HUES64 (cell line): ENCODE data around the gene RPN2.

Source experiments
- H3K27ac ChIP-seq: 2 replicates; pipeline ENCODE4 v1.7.0; 2013; ENCODE audit warnings: low read depth, low read length, inconsistent platforms
- H3K27me3 ChIP-seq: 2 replicates; pipeline ENCODE4 v1.6.1; 2013; ENCODE audit warnings: mild to moderate bottlenecking, low read length; ENCODE audit not compliant: insufficient read depth
- H3K36me3 ChIP-seq: 2 replicates; pipeline ENCODE4 v1.6.1; 2013; ENCODE audit warnings: mild to moderate bottlenecking, low read length; ENCODE audit not compliant: insufficient read depth
- H3K4me1 ChIP-seq: 2 replicates; pipeline ENCODE4 v1.6.1; 2013; ENCODE audit warnings: mild to moderate bottlenecking, low read length, moderate library complexity; ENCODE audit not compliant: insufficient read depth
- H3K4me3 ChIP-seq: 2 replicates; pipeline ENCODE4 v1.5.1; 2013; ENCODE audit warnings: mild to moderate bottlenecking, low read length, moderate library complexity
- H3K9ac ChIP-seq: 2 replicates; pipeline ENCODE4 v1.6.1; 2013; ENCODE audit warnings: mild to moderate bottlenecking, low read depth, low read length
- H3K9me3 ChIP-seq: 2 replicates; pipeline ENCODE4 v1.6.1; 2013; ENCODE audit warnings: low read depth, low read length; ENCODE audit not compliant: insufficient read depth
- WGBS: fragments of 150-250, 120-280 bp; methylation state at CpG from one replicate; pipeline ENCODE4 v1.1.7; 2013; ENCODE audit warnings: missing lambda C conversion rate; 5-methylcytosine and 5-hydroxymethylcytosine counted together

Gene RPN2

DNA sequence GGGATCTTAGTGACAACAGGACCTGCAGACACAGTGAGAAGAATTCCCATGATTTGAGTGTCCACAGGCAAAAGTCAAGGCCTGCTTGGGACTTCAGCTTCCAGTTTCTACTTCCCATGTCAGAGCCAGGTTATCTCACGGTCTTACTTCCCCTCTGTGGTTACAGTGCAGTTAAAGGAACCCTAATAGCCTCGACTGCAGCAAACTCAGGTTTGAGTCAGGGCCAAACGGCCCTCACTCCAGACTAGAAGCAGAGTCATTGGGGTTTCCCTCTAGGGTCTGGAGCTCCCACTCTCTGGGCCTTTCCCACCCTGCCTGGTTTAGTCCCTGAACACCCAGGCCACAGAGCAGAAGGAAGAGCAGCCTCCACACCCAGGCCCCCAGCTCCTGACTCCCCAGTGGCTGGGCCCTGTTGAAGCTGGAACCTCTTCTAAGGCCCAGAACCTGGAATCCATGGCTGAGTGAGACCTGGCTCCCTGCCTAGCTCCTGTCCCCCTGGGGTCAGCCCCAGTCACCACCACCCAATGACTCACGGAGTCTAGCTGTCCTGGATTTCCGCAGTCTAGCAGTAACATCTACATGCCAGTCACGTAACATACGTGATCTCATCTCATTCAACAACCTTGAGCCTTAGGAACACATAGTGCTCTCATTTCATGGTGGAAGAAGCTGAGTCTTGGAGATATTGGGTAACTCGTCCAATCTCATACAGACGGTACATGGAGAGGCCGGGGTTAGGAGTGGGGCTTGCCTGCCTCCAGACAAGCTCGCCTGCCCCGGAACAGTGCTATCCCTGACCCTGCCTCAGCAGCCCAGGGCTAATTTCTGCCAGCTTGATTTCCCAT is 91.7 kb downstream of the RPN2 start:
- 94% methylated on average over 12 of the region's 12 CpGs for WGBS
- Histone ChIP-seq H3K4me3 (no peak overlapping the region), H3K9me3 (no peaks in the 10 kb centered on the region), H3K36me3 (no peaks in the 10 kb centered on the region), H3K27ac (no peak overlapping the region), H3K27me3 (no peaks in the 10 kb centered on the region), H3K9ac (no peak overlapping the region), H3K4me1 (peaks cover 13% of the 10 kb centered on the region)

DNA sequence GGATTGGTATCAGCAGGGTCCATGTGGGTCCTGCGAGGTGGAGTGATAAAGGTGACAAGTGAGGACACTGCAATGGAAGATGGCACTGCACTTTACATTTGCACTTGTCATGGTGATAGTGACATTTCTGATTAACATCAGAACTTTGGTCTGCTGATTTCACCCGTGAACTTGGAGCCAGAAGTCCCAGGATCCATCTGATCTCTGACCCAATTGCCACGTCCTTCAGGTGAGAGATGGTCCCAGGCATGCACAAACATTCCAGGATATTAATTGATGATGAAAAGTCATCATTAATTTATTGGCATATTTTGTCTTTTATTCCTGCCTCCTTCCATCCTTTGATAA is 92.3 kb downstream of the RPN2 start:
- WGBS: 93% methylated on average over 3 of the region's 3 CpGs
- H3K27ac ChIP-seq: no peak overlapping the region
- no peak overlapping the region for H3K4me3 ChIP-seq

DNA sequence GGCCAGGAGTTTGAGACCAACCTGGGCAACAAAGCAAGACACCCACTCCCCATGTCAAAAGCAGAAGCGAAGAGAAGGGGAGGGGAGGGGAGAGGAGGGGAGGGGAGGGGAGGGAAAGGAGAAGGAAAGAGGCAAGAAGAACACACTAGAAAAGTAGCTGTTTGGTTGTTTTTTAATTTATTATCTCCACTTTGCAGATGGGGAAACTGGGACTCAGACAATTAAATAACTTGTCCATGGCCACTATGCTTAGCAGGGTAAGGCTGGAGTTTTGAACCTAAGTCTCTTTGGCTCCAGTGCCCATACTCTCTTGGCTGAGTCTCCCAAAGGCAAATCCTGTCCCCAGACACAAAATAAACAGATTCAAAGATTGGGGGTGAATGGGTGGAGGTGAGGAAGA is 94.9 kb downstream of the RPN2 start:
- WGBS: no CpG with 5 or more reads among the region's 1 CpG
- no peak overlapping the region for H3K27ac ChIP-seq
- no peaks in the 10 kb centered on the region for H3K9me3 ChIP-seq
- no peak overlapping the region for H3K4me3 ChIP-seq
- 0 out of 2 replicates have a peak, but pooled peaks cover 1% of the 10 kb centered on the region for H3K4me1 ChIP-seq
- no peak overlapping the region for H3K9ac ChIP-seq
- H3K36me3 ChIP-seq: no peaks in the 10 kb centered on the region
- no peaks in the 10 kb centered on the region for H3K27me3 ChIP-seq

More for the DNA sequence above, 92.3 kb downstream of the RPN2 start:
- Histone ChIP-seq H3K27me3 (no peaks in the 10 kb centered on the region), H3K9me3 (no peaks in the 10 kb centered on the region), H3K4me1 (peaks cover 13% of the 10 kb centered on the region), H3K9ac (no peak overlapping the region), H3K36me3 (no peaks in the 10 kb centered on the region)

DNA sequence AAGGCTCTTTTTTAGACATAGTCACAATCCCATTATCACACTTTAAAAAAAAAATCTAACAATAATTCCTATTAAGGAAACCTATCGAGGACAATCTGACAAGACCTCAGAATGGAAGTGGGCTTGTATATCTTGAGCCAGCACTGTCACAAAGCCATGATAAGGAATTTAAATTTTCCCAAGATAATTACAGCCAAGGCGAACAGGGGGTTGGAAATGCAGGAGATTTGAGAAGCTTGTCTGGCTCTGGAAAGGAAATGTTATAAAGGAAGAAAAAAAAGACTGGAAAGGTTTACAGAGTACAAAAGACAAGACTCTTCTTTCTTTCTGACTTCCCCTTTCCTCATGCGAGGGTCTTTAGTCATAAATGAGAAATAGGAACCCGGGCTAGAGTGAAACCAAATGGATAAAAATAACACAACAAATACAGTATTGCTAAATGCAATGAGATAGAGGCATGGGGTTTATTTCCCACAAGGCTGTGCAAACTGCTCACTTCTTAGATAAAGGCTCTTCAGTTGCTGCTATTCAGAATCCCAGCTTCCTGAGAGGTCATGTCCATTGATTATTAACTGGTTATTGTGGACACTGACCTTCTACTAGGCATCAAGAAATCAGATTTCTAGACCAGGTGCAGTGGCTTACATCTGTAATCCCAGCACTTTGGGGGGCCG is 95.9 kb downstream of the RPN2 start:
- H3K4me1 ChIP-seq: 0 out of 2 replicates have a peak, but pooled peaks cover 4% of the 10 kb centered on the region
- H3K36me3 ChIP-seq: no peaks in the 10 kb centered on the region
- 96% methylated on average over 3 of the region's 5 CpGs for WGBS
- no peak overlapping the region for H3K27ac ChIP-seq
- no peaks in the 10 kb centered on the region for H3K9me3 ChIP-seq
- no peak overlapping the region for H3K9ac ChIP-seq
- H3K27me3 ChIP-seq: no peaks in the 10 kb centered on the region
- no peak overlapping the region for H3K4me3 ChIP-seq

DNA sequence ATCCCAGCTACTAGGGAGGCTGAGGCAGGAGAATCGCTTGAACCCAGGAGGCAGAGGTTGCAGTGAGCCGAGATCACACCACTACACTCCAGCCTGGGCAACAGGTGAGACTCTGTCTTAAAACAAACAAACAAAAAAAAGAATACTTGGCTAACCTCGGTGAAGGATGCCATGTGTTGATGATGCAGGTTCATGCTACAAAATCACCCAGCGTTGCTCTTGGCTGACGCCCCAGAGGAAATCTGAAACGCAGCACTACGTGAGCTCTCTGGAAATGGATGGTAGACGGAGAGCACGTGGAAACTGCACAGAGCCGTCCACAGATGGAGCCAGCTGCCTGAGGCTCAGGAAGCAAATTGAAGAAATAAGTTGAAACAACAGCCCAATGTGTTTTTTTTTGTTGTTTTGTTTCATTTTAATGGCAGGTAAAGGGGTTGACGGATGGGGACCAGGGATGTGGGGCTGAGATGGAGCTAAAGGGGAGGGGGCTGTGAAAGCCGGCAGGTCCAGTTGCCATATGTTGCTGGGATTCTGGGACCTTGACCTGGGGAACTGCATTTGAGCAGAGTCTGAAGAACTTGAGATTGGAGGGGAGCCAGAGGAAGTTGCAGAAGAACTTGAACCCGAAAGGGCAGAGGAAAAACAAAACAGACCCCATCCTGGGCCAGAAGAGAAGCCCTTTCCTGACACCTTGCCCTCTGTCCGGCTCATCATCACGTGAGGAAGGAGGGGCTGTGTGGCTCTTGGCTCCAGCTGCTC is 97.5 kb downstream of the RPN2 start:
- Histone ChIP-seq H3K36me3 (no peaks in the 10 kb centered on the region), H3K9me3 (no peaks in the 10 kb centered on the region), H3K4me1 (peaks cover 10% of the 10 kb centered on the region; the same call in 1 of the 2 replicates), H3K9ac (no peak overlapping the region), H3K4me3 (no peak overlapping the region), H3K27ac (no peak overlapping the region), H3K27me3 (no peaks in the 10 kb centered on the region)
- WGBS: 87% methylated on average over 15 of the region's 15 CpGs

- H3K4me1 ChIP-seq: peaks cover 10% of the 10 kb centered on the region; the same call in 1 of the 2 replicates
- no peak overlapping the region for H3K27ac ChIP-seq
- no peak overlapping the region for H3K9ac ChIP-seq
- H3K36me3 ChIP-seq: no peaks in the 10 kb centered on the region
- 83% methylated on average over 1 of the region's 2 CpGs for WGBS
- H3K9me3 ChIP-seq: no peaks in the 10 kb centered on the region
- H3K4me3 ChIP-seq: no peak overlapping the region
- H3K27me3 ChIP-seq: no peaks in the 10 kb centered on the region
Observed at GRCh38 chr20:37277253-37277593, 98.1 kb downstream of the RPN2 start.

GRCh38 chr20:37278966-37279590 is 99.9 kb downstream of the RPN2 start:
- no peaks in the 10 kb centered on the region for H3K36me3 ChIP-seq
- H3K27ac ChIP-seq: no peak overlapping the region
- peaks cover 10% of the 10 kb centered on the region; the same call in 1 of the 2 replicates for H3K4me1 ChIP-seq
- no peaks in the 10 kb centered on the region for H3K9me3 ChIP-seq
- 73% methylated on average over 10 of the region's 12 CpGs for WGBS
- no peaks in the 10 kb centered on the region for H3K27me3 ChIP-seq
- no peak overlapping the region for H3K9ac ChIP-seq
- no peak overlapping the region for H3K4me3 ChIP-seq

- WGBS: 71% methylated on average over 8 of the region's 8 CpGs
- Histone ChIP-seq H3K36me3 (no peaks in the 10 kb centered on the region), H3K4me3 (no peak overlapping the region), H3K27ac (no peak overlapping the region), H3K9me3 (no peaks in the 10 kb centered on the region), H3K4me1 (peaks cover 10% of the 10 kb centered on the region; the same call in 1 of the 2 replicates), H3K9ac (no peak overlapping the region), H3K27me3 (no peaks in the 10 kb centered on the region)
Observed at GRCh38 chr20:37279820-37280219, 100.7 kb downstream of the RPN2 start.

DNA sequence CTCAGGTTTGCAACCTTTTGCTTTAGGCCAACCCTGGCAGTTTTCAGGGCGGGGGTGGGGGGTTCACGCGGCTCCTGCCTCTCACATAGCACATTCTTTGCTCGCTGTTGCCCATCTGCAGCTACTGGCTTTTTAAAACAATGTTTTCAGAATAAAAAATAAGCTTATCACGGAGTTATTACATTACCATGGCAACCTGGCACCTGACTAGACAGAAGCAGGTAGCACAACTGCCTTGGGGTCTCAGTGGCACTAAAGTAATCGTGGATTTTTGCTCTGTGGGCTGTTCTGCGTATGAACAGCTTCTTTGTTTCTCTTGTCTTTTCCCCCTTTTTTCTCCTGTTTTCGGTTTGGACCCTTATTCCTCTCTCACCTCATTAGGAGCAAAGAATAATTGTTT is 101.3 kb downstream of the RPN2 start:
- 86% methylated on average over 8 of the region's 8 CpGs for WGBS
- Histone ChIP-seq H3K27ac (no peak overlapping the region), H3K36me3 (no peaks in the 10 kb centered on the region), H3K9ac (no peak overlapping the region), H3K4me1 (peaks cover 10% of the 10 kb centered on the region; the same call in 1 of the 2 replicates), H3K9me3 (no peaks in the 10 kb centered on the region), H3K27me3 (no peaks in the 10 kb centered on the region), H3K4me3 (no peak overlapping the region)

- WGBS: 80% methylated on average over 6 of the region's 6 CpGs
- H3K4me1 ChIP-seq: peaks cover 13% of the 10 kb centered on the region
- H3K36me3 ChIP-seq: no peaks in the 10 kb centered on the region
- no peaks in the 10 kb centered on the region for H3K27me3 ChIP-seq
- no peaks in the 10 kb centered on the region for H3K9me3 ChIP-seq
- no peak overlapping the region for H3K27ac ChIP-seq
- no peak overlapping the region for H3K9ac ChIP-seq
- no peak overlapping the region for H3K4me3 ChIP-seq
Observed at GRCh38 chr20:37282556-37282955, 103.4 kb downstream of the RPN2 start.
